Nucleus accumbens (tissue), 56 donors: ENCODE measurements around the gene POLR2C.
"Not testable (repeated sequence)": the region's sequence is repeated elsewhere in the genome, so short reads cannot be mapped to it uniquely, and the experiment has no call there.

ENCODE experiments used
- DNase-seq, 56 donors: peaks; one replicate each; lab custom pipeline; 2025; lab: John Stamatoyannopoulos, UW

Gene POLR2C

GRCh38 chr16:57462209-57462977, at the start of gene POLR2C:
Gene POLR2C (plus strand): TSS chr16:57462679. CDS start chr16:57462725, 46 bp downstream.
- DNase-seq, result peak in 53 of 56 donors; percentile 27 to 88 (median 73)

- DNase-seq, result no peak
Observed at GRCh38 chr16:57413301-57413730, 49.2 kb upstream of the POLR2C start.

DNA sequence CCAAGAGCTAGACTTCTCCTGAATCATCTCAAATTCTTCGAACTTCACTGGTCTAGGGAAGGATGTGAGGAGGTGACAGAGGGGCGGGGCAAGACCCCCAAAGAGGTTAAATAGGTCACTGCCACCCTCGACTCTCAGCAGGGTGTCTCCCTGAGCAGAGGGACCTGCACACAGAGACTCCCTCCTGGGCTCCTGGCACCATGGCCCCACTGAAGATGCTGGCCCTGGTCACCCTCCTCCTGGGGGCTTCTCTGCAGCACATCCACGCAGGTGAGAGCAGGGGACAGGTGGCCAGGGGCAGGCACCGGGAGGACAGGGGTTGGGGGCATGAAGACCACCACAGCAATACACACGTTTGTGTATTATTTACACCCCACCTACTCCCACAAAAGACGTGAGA, 48.7 kb upstream of the POLR2C start:
- DNase-seq, result no peak

GRCh38 chr16:57416084-57416483, 46.4 kb upstream of the POLR2C start:
- DNase-seq, result no peak

- no peak for DNase-seq
Observed at GRCh38 chr16:57419506-57419905, 43.0 kb upstream of the POLR2C start.

DNA sequence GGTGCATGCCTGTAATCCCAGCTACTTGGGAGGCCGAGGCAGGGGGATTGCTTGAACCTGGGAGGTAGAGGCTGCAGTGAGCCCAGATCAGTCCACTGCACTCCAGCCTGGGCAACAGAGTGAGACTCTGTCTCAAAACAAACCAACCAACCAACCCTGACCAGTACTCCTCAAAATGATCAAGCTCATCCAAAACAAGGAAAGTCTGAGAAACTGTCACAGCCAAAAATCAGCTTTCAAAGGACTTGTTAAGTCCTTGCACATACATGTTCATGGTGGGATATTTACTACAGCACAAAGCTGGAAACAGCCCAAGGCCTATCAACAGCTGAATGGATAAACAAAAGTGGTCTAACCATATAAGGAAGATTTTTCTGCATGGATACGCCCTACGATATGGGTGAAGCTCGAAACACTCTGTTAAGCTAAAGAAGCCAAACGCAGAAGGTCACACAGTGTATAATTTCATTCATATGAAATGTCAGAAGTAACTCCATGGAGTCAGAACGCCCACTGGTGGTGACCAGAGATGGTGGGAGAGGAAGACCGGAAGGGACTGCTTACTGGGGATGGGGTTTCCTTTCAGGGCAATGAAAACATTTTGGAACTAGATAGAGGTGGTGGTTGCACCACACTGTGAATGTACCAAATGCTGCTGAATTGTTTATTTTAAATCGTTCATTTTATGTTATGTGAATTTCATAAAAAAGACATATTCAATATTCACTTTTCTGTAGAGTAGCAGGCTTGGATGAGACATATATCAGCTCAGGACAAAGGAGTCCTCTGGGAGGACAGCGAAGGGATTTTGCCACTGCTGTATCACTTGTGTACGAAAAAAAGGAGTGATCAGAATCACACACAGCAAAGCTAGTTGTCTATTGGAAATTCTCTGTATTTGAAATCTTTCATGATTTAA, 40.2 kb upstream of the POLR2C start:
- DNase-seq, result peak in 4 of 56 donors; percentile 13 to 38 (median 26)

DNA sequence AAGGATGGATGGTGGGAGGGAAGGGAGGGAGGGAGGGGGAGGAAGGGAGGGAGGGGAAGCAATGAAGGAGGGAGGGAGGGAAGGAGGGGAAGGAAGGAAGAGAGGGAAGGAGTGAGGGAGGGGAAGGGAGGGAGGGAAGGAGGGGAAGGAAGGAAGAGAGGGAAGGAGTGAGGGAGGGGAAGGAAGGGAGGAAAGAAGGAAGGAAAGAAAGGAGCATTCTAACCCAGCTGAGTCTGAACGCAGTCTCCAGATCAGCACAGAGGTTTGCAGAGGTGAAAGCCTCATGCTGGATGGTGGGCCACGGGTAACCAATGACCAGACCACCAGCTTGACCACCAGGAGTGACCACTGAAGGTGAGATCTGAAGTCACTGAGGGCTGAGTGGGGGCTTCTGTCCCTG, 39.3 kb upstream of the POLR2C start:
- DNase-seq, result no peak

GRCh38 chr16:57424583-57424982, 37.9 kb upstream of the POLR2C start:
- DNase-seq, result no peak

- DNase-seq, result no peak
Observed at GRCh38 chr16:57426356-57426755, 36.1 kb upstream of the POLR2C start.

DNA sequence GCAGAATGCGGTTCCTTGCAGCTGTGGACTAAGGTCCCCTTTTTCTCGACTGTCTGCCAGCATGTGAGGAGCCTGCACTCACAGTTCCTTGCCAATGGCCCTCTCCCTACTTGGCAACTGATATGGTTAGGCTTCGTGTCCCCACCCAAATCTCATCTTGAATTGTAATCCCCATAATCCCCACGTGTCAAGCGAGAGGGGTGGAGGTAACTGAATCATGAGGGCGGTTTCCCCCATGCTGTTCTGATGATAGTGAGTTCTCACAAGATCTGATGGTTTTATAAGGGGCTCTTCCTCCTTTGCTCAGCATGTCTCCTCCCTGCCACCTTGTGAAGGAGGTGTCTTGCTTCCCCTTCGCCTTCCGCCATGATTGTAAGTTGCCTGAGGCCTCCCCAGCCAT, 35.2 kb upstream of the POLR2C start:
- DNase-seq, result no peak

DNA sequence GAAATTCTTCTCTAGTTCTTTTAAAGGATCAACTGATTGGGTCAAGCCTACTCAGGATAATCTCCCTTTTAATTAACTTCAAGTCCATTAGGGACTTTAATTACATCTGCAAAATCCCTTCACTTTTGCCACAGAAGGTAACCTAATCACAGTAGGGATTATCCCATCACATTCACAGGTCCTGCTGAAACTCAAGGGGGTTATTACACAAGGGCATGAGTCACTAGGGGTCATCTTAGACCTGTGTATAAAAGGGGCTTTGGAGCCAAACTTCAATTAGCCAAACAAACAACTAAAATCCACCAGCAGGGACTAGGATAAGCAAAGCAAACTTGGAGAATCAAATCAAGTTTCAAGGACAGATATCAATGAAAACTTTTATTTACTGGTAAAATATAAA, 34.7 kb upstream of the POLR2C start:
- DNase-seq, result no peak

DNA sequence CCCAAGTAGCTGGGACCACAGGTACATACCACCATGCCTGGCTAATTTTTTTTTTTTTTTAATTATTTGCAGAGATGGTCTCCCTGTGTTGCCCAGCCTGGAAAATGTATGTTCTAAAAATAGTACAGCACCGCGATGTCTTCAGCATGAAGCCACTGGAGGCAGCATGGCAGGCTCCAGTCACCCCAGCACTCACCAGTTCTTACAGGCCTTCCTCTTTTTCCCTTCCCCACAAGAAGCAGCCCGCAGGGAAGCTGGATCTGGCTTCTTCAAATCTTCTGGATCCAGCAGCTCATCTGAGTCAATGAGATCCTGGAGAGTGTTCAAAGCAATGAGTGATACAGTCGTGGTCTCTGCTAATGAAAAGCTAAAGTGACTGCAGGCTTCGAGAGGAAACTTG, 31.5 kb upstream of the POLR2C start:
- no peak for DNase-seq

DNA sequence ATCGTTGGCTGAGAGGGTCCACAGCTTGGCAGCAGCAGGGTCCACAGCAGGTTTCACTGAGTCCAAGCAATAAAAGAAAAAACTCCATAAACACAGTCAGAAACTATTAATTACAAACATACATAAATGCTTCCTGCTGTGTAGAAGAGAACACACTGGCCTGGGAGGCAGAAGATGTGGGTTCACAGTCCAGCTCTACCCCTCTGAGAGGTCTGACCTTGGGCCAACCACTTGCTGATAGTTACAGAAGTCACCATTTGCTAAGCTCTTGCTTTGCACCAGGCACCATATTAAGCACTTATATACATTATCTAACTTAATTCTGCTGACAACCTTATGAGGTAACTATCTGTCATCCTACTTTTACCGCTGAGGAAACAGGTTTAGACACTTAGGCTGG, 30.0 kb upstream of the POLR2C start:
- no peak for DNase-seq

GRCh38 chr16:57432989-57433388, 29.5 kb upstream of the POLR2C start:
- no peak for DNase-seq

DNA sequence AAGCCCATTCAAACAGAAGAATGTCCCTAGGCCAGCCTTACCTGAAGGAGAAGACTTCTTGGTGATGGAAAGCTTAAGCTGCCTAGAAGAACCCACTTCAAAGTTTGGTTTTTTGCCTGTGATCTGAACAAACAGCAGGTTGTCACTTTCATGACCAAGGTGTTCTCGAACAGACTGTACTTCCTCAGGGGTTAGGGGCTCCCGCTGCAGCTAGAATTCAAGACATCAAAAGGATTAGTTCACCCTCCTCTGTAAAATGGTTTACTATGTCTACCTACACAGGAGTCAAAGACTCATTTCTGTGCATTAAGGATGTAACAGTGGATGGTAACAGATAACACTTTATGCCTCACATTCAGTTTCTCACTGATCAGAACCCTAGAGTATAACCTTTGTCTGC, 28.5 kb upstream of the POLR2C start:
- DNase-seq, result no peak

GRCh38 chr16:57435838-57436237, 26.6 kb upstream of the POLR2C start:
- no peak for DNase-seq

DNA sequence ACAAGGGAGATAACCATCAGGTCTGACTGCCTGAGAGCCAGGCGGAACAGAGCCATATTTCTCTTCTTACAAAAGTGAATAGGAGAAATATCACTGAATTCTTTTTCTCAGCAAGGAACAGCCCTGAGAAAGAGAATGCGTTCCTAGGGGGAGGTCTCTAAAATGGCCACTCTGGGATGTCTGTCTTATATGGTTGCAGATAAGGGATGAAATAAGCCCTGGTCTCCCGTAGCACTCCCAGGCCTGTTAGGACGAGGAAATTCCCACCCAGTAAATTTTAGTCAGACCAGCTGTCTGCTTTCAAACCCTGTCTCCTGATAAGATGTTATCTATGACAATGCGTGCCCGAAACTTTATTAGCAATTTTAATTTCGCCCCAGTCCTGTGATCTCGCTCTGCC, 22.5 kb upstream of the POLR2C start:
- DNase-seq, result not testable (repeated sequence)

- not testable (repeated sequence) for DNase-seq
Observed at GRCh38 chr16:57440551-57440950, 21.9 kb upstream of the POLR2C start.

DNA sequence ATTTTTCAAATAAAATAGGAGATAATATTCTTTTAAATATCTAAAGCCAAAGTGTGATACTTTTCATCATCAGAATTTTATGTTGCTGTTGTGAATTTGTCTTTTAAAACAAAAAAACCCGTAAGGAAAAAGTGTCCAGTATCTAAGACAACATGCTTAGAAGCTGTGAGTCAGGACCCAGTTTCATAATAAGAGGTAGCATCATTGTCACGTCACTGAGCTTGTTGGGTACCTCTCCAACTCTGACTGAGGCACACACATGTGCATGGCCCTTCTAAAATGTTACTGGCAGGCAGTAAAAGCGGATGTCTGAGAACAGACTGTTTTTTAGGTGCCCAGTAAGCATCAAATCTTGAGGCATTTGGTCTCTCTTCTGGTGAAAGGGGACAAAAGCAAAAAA, 17.8 kb upstream of the POLR2C start:
- no peak for DNase-seq

DNA sequence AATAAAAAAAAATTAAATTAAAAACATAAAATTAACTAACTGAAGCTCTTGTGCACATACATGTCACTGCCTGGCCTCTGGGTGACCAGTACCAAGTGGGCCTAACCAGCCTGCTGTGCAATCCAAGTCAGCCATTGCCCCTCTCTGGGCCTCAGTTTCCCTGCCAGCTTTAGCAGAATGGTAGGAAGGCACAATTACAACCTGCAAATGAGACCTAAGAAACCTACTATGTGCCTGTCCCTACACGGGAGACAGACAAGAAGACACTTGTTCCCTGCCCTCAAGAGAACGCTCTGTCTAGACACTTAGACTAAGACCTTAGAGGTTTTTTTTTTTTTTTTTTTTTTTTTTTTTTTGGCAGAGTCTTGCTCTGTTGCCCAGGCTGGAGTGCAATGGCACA, 17.0 kb upstream of the POLR2C start:
- no peak for DNase-seq

DNA sequence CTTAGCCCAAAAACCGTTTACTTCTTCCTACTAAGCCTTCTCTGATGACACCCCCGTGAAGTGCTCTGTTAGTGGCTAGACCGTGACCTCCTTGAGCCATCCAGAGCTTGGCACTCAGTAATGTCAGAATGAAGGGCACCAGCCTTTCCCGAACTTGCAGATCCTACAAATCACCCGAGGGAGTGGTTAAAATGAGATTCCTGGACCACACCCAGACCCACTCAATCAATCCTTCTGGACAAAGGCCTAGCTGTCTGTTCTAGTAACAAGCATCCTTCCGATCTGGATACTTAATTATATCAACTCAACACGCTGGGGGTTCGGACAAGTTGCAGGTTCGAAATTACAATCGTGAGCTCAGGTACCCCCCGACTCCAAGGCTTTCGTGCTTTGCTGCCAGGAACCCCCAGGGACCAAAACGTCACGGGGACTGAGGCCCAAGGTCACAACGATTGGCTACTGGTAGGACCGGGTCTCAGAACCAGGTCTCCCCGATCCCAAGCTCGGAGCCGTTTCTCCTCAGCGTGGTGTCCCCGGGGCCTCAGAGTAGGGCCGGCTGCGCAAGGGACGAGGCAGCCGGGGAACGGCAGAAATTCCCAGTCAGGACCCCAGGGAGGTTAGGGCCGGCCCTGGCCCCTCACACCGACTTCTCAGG, 15.8 kb upstream of the POLR2C start:
- peak in 8 of 56 donors; percentile 20 to 65 (median 46) for DNase-seq
